ENCODE measurements around the gene CNEP1R1. TPM values are rescaled to one million over a fixed set of nuclear protein-coding genes. Genes with fewer than 3 reads are reported as not detected.

CNEP1R1 gene
- total and polyA plus RNA-seq, 3 experiments from 2014 or later = 21.2 to 23.6 (median 22.8) TPM

DNA sequence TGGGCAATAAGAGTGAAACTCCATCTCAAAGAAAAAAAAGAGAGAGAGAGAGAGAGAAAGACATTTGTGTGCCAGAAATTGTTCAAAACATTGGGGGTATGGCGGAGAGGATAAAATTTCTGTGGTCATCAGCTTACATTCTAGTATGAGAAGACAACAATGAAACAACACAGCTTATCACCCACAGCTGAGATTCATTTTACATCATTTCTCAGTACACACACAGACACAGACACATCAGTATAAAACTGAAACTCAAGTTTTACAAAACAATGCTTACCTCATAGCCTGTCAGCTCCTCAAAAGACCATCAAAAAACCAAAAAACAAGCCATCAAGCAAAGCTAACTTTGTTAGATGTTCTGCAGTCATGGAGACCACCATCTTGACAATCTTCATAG lies 31.4 kb upstream of the CNEP1R1 start:
- Mint-ChIP-seq H3K4me1 (no peaks in the 10 kb centered on the region), H3K36me3 (no peaks in the 10 kb centered on the region), H3K27ac (no peak overlapping the region), H3K27me3 (peaks cover 18 to 25% of the 10 kb centered on the region in 2 donors), H3K4me3 (no peak overlapping the region), H3K9me3 (no peaks in the 10 kb centered on the region)
- Histone ChIP-seq H3K27ac (ENCODE audit: low read depth, low read length) (no peak overlapping the region), H3K4me1 (ENCODE audit: insufficient read depth, low read length) (no peaks in the 10 kb centered on the region), H3K36me3 (ENCODE audit: insufficient read depth, low read length) (no peaks in the 10 kb centered on the region), H3K27me3 (ENCODE audit: insufficient read depth, low read length, poor library complexity, severe bottlenecking) (no peaks in the 10 kb centered on the region), H3K4me3 (ENCODE audit: low read length) (no peak overlapping the region), H3K9me3 (ENCODE audit: low read length) (no peaks in the 10 kb centered on the region)
- no peak for DNase-seq
- ChIA-PET POLR2A (no interaction called here), CTCF (no interaction called here)

DNA sequence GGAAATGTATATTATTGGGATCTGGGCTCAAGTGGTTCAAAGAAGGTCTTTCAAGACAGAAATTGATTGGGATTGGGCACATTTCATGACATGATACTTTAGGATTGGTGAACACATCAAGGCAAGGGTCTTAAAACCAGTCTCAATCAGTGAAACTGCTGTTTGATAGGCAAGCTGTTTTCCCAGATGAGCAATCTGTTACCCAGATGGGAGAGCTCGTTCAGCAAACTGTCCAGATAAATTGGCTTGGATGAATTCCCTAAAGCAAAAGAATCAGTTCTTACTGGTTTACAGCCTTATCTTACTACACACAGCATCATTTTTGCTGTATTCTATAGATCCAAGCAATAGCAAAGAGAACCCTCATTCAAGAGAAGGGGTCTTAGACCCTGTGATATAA lies 31.0 kb upstream of the CNEP1R1 start:
- no peaks in the 10 kb centered on the region for H3K9me3 ChIP-seq (ENCODE audit: low read length)
- DNase-seq = no peak
- no peaks in the 10 kb centered on the region for H3K4me1 ChIP-seq (ENCODE audit: insufficient read depth, low read length)
- H3K4me3 Mint-ChIP-seq = no peak overlapping the region
- H3K36me3 ChIP-seq (ENCODE audit: insufficient read depth, low read length) = no peaks in the 10 kb centered on the region
- H3K27me3 Mint-ChIP-seq = peaks cover 17 to 26% of the 10 kb centered on the region in 2 donors
- H3K4me1 Mint-ChIP-seq = no peaks in the 10 kb centered on the region
- ChIA-PET POLR2A (no interaction called here), CTCF (no interaction called here)
- H3K27me3 ChIP-seq (ENCODE audit: insufficient read depth, low read length, poor library complexity, severe bottlenecking) = no peaks in the 10 kb centered on the region
- H3K9me3 Mint-ChIP-seq = no peaks in the 10 kb centered on the region
- no peak overlapping the region for H3K27ac ChIP-seq (ENCODE audit: low read depth, low read length)
- no peaks in the 10 kb centered on the region for H3K36me3 Mint-ChIP-seq
- H3K27ac Mint-ChIP-seq = no peak overlapping the region
- no peak overlapping the region for H3K4me3 ChIP-seq (ENCODE audit: low read length)

DNA sequence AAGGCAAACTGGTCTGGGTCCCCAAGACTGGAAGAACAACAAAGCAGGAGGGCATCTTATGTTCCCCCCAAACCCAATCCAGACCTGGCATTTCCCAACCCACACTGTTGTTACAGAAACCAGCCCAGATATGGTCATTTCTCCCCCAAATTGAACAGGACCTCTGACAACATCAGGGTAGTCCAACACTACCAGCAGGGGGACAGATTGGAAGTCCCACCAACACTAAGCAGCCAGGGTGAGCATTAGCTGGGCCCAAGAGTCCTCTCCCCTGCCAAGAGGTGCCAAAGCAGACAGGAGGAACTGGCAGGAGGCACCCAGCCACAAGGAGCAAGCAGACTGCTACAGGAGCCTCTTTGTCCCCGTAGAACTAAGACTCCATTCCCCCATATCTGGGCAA lies 29.3 kb upstream of the CNEP1R1 start:
- Mint-ChIP-seq H3K27me3 (peaks cover 17 to 30% of the 10 kb centered on the region in 2 donors), H3K4me3 (no peak overlapping the region), H3K4me1 (no peaks in the 10 kb centered on the region), H3K36me3 (no peaks in the 10 kb centered on the region), H3K9me3 (no peaks in the 10 kb centered on the region), H3K27ac (no peak overlapping the region)
- H3K27me3 ChIP-seq (ENCODE audit: insufficient read depth, low read length, poor library complexity, severe bottlenecking) = no peaks in the 10 kb centered on the region
- DNase-seq = no peak
- ChIA-PET POLR2A (no interaction called here), CTCF (no interaction called here)
- H3K4me3 ChIP-seq (ENCODE audit: low read length) = no peak overlapping the region
- H3K9me3 ChIP-seq (ENCODE audit: low read length) = no peaks in the 10 kb centered on the region
- H3K36me3 ChIP-seq (ENCODE audit: insufficient read depth, low read length) = no peaks in the 10 kb centered on the region
- H3K4me1 ChIP-seq (ENCODE audit: insufficient read depth, low read length) = no peaks in the 10 kb centered on the region
- no peak overlapping the region for H3K27ac ChIP-seq (ENCODE audit: low read depth, low read length)

DNA sequence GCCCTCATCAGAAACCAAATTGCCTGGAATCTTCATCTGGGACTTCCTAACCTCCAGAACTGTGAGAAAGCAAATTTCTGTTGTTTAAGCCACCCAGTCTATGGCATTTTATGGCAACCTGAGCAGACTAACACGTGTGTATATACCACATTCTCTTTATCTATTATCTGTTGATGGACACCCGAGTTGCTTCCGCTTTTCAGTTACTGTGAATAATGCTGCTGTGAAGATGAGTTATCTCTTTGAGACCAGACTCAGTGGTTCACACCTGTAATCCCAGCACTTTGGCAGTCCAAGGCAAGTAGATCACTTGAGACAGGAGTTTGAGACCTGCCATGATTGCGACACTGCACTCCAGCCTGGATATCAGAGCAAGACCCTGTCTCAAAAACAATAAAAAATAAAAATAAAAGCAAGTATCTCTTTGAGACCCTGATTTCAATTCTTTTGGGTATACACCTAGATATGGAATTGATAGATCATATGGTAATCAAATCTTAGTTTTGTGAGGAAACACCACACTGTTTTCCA lies 27.2 kb upstream of the CNEP1R1 start:
- Histone ChIP-seq H3K36me3 (ENCODE audit: insufficient read depth, low read length) (no peaks in the 10 kb centered on the region), H3K27ac (ENCODE audit: low read depth, low read length) (no peak overlapping the region), H3K9me3 (ENCODE audit: low read length) (no peaks in the 10 kb centered on the region), H3K27me3 (ENCODE audit: insufficient read depth, low read length, poor library complexity, severe bottlenecking) (no peaks in the 10 kb centered on the region), H3K4me1 (ENCODE audit: insufficient read depth, low read length) (no peaks in the 10 kb centered on the region), H3K4me3 (ENCODE audit: low read length) (no peak overlapping the region)
- no peak for DNase-seq
- Mint-ChIP-seq H3K4me3 (no peak overlapping the region), H3K4me1 (no peaks in the 10 kb centered on the region), H3K27ac (no peak overlapping the region), H3K36me3 (no peaks in the 10 kb centered on the region), H3K9me3 (peaks cover 0 to 8% (median 0%) of the 10 kb centered on the region in 5 donors), H3K27me3 (peaks cover 19 to 37% of the 10 kb centered on the region in 2 donors)
- ChIA-PET POLR2A (no interaction called here), CTCF (no interaction called here)

DNA sequence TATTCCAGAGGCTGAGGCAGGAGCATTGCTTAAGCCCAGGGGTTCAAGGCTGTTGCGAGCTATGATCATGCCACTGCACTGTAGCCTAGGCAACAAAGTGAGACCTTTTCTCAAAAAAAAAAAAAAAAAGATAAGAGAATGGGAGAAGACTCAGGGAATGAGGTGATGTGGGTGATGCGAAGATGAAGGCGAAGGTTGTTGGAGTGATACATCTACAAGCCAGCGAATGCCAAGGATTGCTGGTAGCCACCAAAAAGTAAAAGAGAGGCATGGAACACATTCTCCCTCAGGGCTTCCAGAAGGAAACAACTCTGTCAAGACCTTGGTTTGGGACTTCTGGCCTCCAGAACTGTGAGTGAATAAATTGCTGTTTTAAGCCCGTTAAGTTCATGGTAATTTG lies 26.0 kb upstream of the CNEP1R1 start:
- peaks cover 13 to 37% of the 10 kb centered on the region in 2 donors for H3K27me3 Mint-ChIP-seq
- no peaks in the 10 kb centered on the region for H3K9me3 ChIP-seq (ENCODE audit: low read length)
- CTCF ChIA-PET = no interaction called here

DNA sequence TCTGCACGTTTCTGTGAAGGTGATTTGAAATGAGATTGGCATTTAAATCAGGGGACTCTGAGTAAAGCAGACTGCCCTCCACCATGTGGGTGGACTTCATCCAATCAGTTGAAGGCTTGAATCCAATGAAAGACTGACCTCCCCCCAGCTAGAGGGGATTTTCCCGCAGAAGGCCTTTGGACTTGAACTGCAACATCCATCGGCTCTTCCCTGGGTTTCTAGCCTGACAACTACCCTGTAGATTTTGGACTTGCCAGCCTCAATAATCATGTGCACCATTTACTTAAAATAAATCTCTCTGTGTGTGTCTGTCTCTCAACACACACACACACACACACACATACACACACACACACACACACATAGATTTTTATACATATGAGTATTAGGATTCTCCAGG lies 23.9 kb upstream of the CNEP1R1 start:
- H3K27me3 Mint-ChIP-seq = peaks cover 3 to 39% of the 10 kb centered on the region in 2 donors
- no peak overlapping the region for H3K4me3 ChIP-seq (ENCODE audit: low read length)
- no peak for DNase-seq
- no peaks in the 10 kb centered on the region for H3K4me1 ChIP-seq (ENCODE audit: insufficient read depth, low read length)
- ChIA-PET CTCF (no interaction called here), POLR2A (no interaction called here)
- H3K36me3 Mint-ChIP-seq = no peaks in the 10 kb centered on the region
- no peaks in the 10 kb centered on the region for H3K9me3 ChIP-seq (ENCODE audit: low read length)
- no peaks in the 10 kb centered on the region for H3K27me3 ChIP-seq (ENCODE audit: insufficient read depth, low read length, poor library complexity, severe bottlenecking)
- H3K4me3 Mint-ChIP-seq = no peak overlapping the region
- no peaks in the 10 kb centered on the region for H3K4me1 Mint-ChIP-seq
- H3K27ac Mint-ChIP-seq = no peak overlapping the region
- peaks cover 0 to 9% (median 0%) of the 10 kb centered on the region in 5 donors for H3K9me3 Mint-ChIP-seq
- H3K27ac ChIP-seq (ENCODE audit: low read depth, low read length) = no peak overlapping the region
- no peaks in the 10 kb centered on the region for H3K36me3 ChIP-seq (ENCODE audit: insufficient read depth, low read length)

More for the DNA sequence above, 26.0 kb upstream of the CNEP1R1 start:
- Mint-ChIP-seq H3K36me3 (no peaks in the 10 kb centered on the region), H3K4me1 (no peaks in the 10 kb centered on the region), H3K27ac (no peak overlapping the region), H3K4me3 (no peak overlapping the region), H3K9me3 (peaks cover 0 to 9% (median 0%) of the 10 kb centered on the region in 5 donors)
- no peaks in the 10 kb centered on the region for H3K36me3 ChIP-seq (ENCODE audit: insufficient read depth, low read length)
- no peak for DNase-seq
- H3K27ac ChIP-seq (ENCODE audit: low read depth, low read length) = no peak overlapping the region
- no peak overlapping the region for H3K4me3 ChIP-seq (ENCODE audit: low read length)
- H3K27me3 ChIP-seq (ENCODE audit: insufficient read depth, low read length, poor library complexity, severe bottlenecking) = no peaks in the 10 kb centered on the region
- POLR2A ChIA-PET = no interaction called here
- no peaks in the 10 kb centered on the region for H3K4me1 ChIP-seq (ENCODE audit: insufficient read depth, low read length)

DNA sequence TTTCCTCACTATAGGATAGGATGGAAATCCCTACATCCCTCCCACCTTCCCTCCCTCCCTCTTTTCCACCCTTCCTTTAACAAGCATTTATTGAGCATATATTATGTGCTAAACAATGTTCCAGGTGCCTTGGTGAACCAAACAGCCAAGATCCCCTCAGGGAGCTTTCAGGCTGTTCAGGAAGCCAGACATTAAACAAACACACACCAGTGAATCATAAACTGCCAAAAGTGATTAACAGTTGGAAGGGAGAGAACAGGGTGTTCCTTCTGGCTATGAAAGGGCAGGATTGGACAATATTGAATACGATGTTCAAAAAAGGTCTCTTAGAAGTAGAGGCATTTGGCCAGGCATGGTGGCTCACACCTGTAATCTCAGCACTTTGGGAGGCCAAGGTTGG lies 22.8 kb upstream of the CNEP1R1 start:
- CTCF ChIA-PET = no interaction called here
- H3K36me3 Mint-ChIP-seq = no peaks in the 10 kb centered on the region

DNA sequence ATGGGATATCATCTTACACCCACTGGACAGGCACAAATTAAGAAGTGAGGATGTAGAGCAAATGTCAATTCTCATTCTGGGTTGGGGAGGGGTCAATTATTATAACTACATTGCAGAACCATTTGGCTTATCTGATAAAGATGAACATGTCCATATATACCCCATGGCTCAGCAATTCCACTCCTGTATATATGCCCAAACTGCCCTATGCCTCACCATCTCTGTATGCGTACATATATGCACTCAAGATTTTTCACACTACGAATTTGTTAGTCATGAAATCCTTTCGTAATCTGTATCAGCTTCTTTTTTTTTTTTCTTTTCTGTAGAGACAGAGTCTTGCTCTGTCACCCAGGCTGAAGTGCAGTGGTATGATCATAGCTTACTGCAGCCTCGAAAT lies 20.8 kb upstream of the CNEP1R1 start:
- Mint-ChIP-seq H3K27ac (no peak overlapping the region), H3K9me3 (peaks cover 0 to 9% (median 0%) of the 10 kb centered on the region in 5 donors), H3K4me3 (no peak overlapping the region), H3K4me1 (no peaks in the 10 kb centered on the region), H3K36me3 (no peaks in the 10 kb centered on the region), H3K27me3 (peaks cover 9 to 26% of the 10 kb centered on the region in 2 donors)
- Histone ChIP-seq H3K27ac (ENCODE audit: low read depth, low read length) (no peak overlapping the region), H3K36me3 (ENCODE audit: insufficient read depth, low read length) (no peaks in the 10 kb centered on the region), H3K27me3 (ENCODE audit: insufficient read depth, low read length, poor library complexity, severe bottlenecking) (no peaks in the 10 kb centered on the region), H3K9me3 (ENCODE audit: low read length) (no peaks in the 10 kb centered on the region), H3K4me3 (ENCODE audit: low read length) (no peak overlapping the region), H3K4me1 (ENCODE audit: insufficient read depth, low read length) (no peaks in the 10 kb centered on the region)
- no peak for DNase-seq
- CTCF ChIA-PET = no interaction called here
- POLR2A ChIA-PET = no interaction called here

More for the DNA sequence above, 22.8 kb upstream of the CNEP1R1 start:
- POLR2A ChIA-PET = no interaction called here
- no peaks in the 10 kb centered on the region for H3K27me3 ChIP-seq (ENCODE audit: insufficient read depth, low read length, poor library complexity, severe bottlenecking)
- Mint-ChIP-seq H3K4me1 (no peaks in the 10 kb centered on the region), H3K27ac (no peak overlapping the region), H3K4me3 (no peak overlapping the region), H3K9me3 (peaks cover 0 to 9% (median 0%) of the 10 kb centered on the region in 5 donors), H3K27me3 (peaks cover 9 to 39% of the 10 kb centered on the region in 2 donors)
- no peak overlapping the region for H3K27ac ChIP-seq (ENCODE audit: low read depth, low read length)
- H3K9me3 ChIP-seq (ENCODE audit: low read length) = no peaks in the 10 kb centered on the region
- H3K4me3 ChIP-seq (ENCODE audit: low read length) = no peak overlapping the region
- no peaks in the 10 kb centered on the region for H3K36me3 ChIP-seq (ENCODE audit: insufficient read depth, low read length)
- DNase-seq = no peak
- H3K4me1 ChIP-seq (ENCODE audit: insufficient read depth, low read length) = no peaks in the 10 kb centered on the region

DNA sequence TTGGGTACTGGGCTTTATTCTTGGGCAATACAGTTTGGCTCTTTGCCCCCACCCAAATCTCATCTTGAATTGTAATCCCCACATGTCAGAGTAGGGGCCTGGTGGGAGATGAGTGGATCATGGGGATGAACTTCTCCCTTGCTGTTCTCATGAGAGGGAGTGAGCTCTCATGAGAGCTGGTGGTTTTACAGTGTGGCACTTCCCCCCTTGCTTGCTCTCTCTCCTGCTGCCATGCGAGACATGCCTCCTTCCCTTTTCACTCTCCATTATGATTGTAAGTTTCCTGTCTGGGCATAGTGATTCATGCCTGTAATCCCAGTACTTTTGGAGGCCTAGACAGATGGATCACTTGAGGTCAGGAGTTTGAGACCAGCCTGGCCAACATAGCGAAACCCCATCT lies 18.1 kb upstream of the CNEP1R1 start:
- H3K9me3 Mint-ChIP-seq = peaks cover 0 to 5% (median 0%) of the 10 kb centered on the region in 5 donors
- no peaks in the 10 kb centered on the region for H3K27me3 ChIP-seq (ENCODE audit: insufficient read depth, low read length, poor library complexity, severe bottlenecking)
- no peak overlapping the region for H3K4me3 ChIP-seq (ENCODE audit: low read length)
- no peaks in the 10 kb centered on the region for H3K4me1 Mint-ChIP-seq
- H3K27ac ChIP-seq (ENCODE audit: low read depth, low read length) = no peak overlapping the region
- no peaks in the 10 kb centered on the region for H3K4me1 ChIP-seq (ENCODE audit: insufficient read depth, low read length)
- ChIA-PET POLR2A (no interaction called here), CTCF (no interaction called here)
- H3K36me3 ChIP-seq (ENCODE audit: insufficient read depth, low read length) = no peaks in the 10 kb centered on the region
- H3K27me3 Mint-ChIP-seq = peaks cover 14 to 17% of the 10 kb centered on the region in 2 donors
- no peaks in the 10 kb centered on the region for H3K36me3 Mint-ChIP-seq
- H3K9me3 ChIP-seq (ENCODE audit: low read length) = no peaks in the 10 kb centered on the region
- no peak overlapping the region for H3K27ac Mint-ChIP-seq
- no peak overlapping the region for H3K4me3 Mint-ChIP-seq
- DNase-seq = no peak
